WTC11 (cell line): ENCODE results near the gene TRAPPC10. TPM values are rescaled to one million over a fixed set of nuclear protein-coding genes. Genes with fewer than 3 reads are reported as not detected.

Source experiments
- CREB1 ChIP-seq: sonication (generic); formaldehyde crosslinking; IDR thresholded peaks from 2 replicates; pipeline ENCODE4 v1.8.0; 2023; ENCODE audit warnings: mild to moderate bottlenecking, missing genetic modification reagents
- ELF4 ChIP-seq: sonication (generic); formaldehyde crosslinking; IDR thresholded peaks from 2 replicates; pipeline ENCODE4 v1.8.1; 2022; ENCODE audit warnings: low read depth, mild to moderate bottlenecking, moderate library complexity, missing genetic modification reagents
- ESRRA ChIP-seq: sonication (generic); formaldehyde crosslinking; IDR thresholded peaks from 2 replicates; pipeline ENCODE4 v1.8.1; 2022; ENCODE audit warnings: mild to moderate bottlenecking, missing genetic modification reagents, borderline replicate concordance
- GTF2I ChIP-seq: fragments of 250-450 bp; sonication (Bioruptor Pico); conservative IDR thresholded peaks from 2 replicates; pipeline ENCODE4 v1.4.0; 2021; ENCODE audit warnings: mild to moderate bottlenecking
- JUN ChIP-seq: sonication (generic); formaldehyde crosslinking; IDR thresholded peaks from 2 replicates; pipeline ENCODE4 v1.8.0; 2023; ENCODE audit warnings: mild to moderate bottlenecking, missing genetic modification reagents
- NFATC4 ChIP-seq: fragments of 250-450 bp; sonication (Bioruptor Pico); IDR thresholded peaks from 2 replicates; pipeline ENCODE4 v1.9.0; 2021; ENCODE audit warnings: mild to moderate bottlenecking
- OVOL2 ChIP-seq: fragments of 250-450 bp; sonication (Bioruptor Pico); IDR thresholded peaks from 2 replicates; pipeline ENCODE4 v1.9.0; 2021; ENCODE audit warnings: mild to moderate bottlenecking, borderline replicate concordance
- RELA ChIP-seq: sonication (generic); formaldehyde crosslinking; IDR thresholded peaks from 2 replicates; pipeline ENCODE4 v1.8.1; 2022; ENCODE audit warnings: missing genetic modification reagents, mild to moderate bottlenecking, borderline replicate concordance
- SOX15 ChIP-seq: fragments of 250-450 bp; sonication (Bioruptor Pico); IDR thresholded peaks from 2 replicates; pipeline ENCODE4 v1.9.0; 2021; ENCODE audit warnings: mild to moderate bottlenecking
- TEAD4 ChIP-seq: sonication (generic); formaldehyde crosslinking; IDR thresholded peaks from 2 replicates; pipeline ENCODE4 v1.8.0; 2022; ENCODE audit warnings: mild to moderate bottlenecking, missing genetic modification reagents
- ZNF416 ChIP-seq: fragments of 250-450 bp; sonication (Bioruptor Pico); IDR thresholded peaks from 2 replicates; pipeline ENCODE4 v1.9.0; 2021; ENCODE audit warnings: mild to moderate bottlenecking, inconsistent platforms
- ZNF423 ChIP-seq: fragments of 250-450 bp; sonication (Bioruptor Pico); IDR thresholded peaks from 2 replicates; pipeline ENCODE4 v2.1.2; 2022; ENCODE audit warnings: mild to moderate bottlenecking, moderate library complexity
- ZNF671 ChIP-seq: fragments of 250-450 bp; sonication (Bioruptor Pico); IDR thresholded peaks from 2 replicates; pipeline ENCODE4 v1.8.0; 2021; ENCODE audit warnings: mild to moderate bottlenecking
- total RNA-seq: library from RNA; stranded (reverse); gene quantifications from 3 replicates; pipeline ENCODE4 v1.2.3, GENCODE V29; 2021
- TF ChIP-seq, protein P1 (sequence below): sonication (generic); formaldehyde crosslinking; IDR thresholded peaks from 2 replicates; pipeline ENCODE4 v1.8.1; 2023; ENCODE audit warnings: mild to moderate bottlenecking, moderate library complexity, missing genetic modification reagents
- TF ChIP-seq, protein P2 (sequence below): sonication (generic); formaldehyde crosslinking; IDR thresholded peaks from 2 replicates; pipeline ENCODE4 v1.8.0; 2022; ENCODE audit warnings: mild to moderate bottlenecking, missing genetic modification reagents
- TF ChIP-seq, protein P3 (sequence below): sonication (generic); formaldehyde crosslinking; IDR thresholded peaks from 2 replicates; pipeline ENCODE4 v1.8.0; 2023; ENCODE audit warnings: mild to moderate bottlenecking, missing genetic modification reagents
- TF ChIP-seq, protein P4 (sequence below): sonication (generic); formaldehyde crosslinking; IDR thresholded peaks from 2 replicates; pipeline ENCODE4 v1.8.1; 2023; ENCODE audit warnings: mild to moderate bottlenecking, missing genetic modification reagents, moderate library complexity
- TF ChIP-seq, protein P5 (sequence below): fragments of 200-600 bp; IDR thresholded peaks from 2 replicates; pipeline ENCODE4 v1.8.0; 2022; ENCODE audit warnings: antibody characterized with exemption
- TF ChIP-seq, protein P6 (sequence below): sonication (generic); formaldehyde crosslinking; IDR thresholded peaks from 2 replicates; pipeline ENCODE4 v1.8.0; 2023; ENCODE audit warnings: missing genetic modification reagents, mild to moderate bottlenecking, borderline replicate concordance
- TF ChIP-seq, protein P7 (sequence below): sonication (generic); formaldehyde crosslinking; conservative IDR thresholded peaks from 2 replicates; pipeline ENCODE4 v1.8.1; 2022; ENCODE audit warnings: mild to moderate bottlenecking, missing genetic modification reagents
- TF ChIP-seq, protein P8 (sequence below): sonication (generic); formaldehyde crosslinking; IDR thresholded peaks from 2 replicates; pipeline ENCODE4 v1.8.0; 2022; ENCODE audit warnings: missing genetic modification reagents

TRAPPC10 gene
- total RNA-seq, 1 experiment from 2014 or later = 34.5 TPM

DNA sequence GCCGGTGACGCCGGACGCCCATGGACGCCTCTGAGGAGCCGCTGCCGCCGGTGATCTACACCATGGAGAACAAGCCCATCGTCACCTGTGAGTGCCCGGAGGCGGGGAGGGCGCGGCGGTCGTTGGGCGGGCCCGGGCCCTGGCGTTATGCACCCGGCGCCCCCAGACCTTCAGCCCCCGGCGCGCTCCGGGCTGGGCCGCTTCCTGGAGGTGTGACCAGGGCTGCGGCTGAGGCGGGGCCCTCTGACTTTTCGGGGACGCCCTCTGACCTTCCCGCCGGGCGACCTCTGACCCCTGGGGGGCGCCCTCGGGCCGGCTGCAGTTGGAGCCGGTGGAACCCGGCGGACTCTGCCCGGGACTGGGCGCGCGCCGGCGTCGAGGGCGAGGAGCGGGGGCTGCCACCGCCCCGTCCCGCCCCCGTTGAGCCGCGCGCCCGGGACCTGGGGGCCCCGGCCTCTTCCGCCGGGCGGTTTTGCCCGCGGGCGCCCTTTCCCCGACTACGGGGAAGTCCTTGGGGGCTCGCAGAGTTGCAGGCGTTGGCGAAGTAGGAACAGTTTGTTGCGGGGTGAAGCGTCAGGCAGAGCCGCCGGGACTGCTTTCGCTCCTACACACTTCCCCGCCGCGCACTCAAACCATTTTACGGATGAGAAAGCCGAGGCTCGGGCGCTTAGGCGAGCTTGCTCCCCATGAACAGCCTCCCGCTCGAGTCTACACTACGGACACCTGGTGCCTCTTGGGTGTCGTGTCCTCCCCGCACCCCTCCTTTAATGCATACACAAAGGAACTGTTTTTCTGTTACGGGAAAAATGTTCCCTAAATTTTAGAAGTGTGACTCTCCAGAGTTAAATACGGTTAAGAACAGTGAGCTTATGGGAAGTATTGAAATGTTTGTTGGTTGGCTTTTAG is 618 bp downstream of the TRAPPC10 start (continued):
- TF ChIP-seq, protein P1, sequence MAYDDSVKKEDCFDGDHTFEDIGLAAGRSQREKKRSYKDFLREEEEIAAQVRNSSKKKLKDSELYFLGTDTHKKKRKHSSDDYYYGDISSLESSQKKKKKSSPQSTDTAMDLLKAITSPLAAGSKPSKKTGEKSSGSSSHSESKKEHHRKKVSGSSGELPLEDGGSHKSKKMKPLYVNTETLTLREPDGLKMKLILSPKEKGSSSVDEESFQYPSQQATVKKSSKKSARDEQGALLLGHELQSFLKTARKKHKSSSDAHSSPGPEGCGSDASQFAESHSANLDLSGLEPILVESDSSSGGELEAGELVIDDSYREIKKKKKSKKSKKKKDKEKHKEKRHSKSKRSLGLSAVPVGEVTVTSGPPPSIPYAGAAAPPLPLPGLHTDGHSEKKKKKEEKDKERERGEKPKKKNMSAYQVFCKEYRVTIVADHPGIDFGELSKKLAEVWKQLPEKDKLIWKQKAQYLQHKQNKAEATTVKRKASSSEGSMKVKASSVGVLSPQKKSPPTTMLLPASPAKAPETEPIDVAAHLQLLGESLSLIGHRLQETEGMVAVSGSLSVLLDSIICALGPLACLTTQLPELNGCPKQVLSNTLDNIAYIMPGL = peak; percentile 77; the same call in 1 of the 2 replicates
- TF ChIP-seq, protein P2, sequence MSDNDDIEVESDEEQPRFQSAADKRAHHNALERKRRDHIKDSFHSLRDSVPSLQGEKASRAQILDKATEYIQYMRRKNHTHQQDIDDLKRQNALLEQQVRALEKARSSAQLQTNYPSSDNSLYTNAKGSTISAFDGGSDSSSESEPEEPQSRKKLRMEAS (CRISPR knock-in tag) = no peak
- TF ChIP-seq ELF4 (CRISPR knock-in tag) (no peak), OVOL2 (CRISPR knock-in tag) (no peak), GTF2I (CRISPR knock-in tag) (no peak; the same call in 1 of the 2 replicates), CREB1 (CRISPR knock-in tag) (0 out of 2 replicates have a peak, but pooled peaks have one; percentile 8), ZNF416 (CRISPR knock-in tag) (no peak), ESRRA (CRISPR knock-in tag) (no peak), ZNF423 (CRISPR knock-in tag) (no peak), ZNF671 (CRISPR knock-in tag) (no peak), SOX15 (CRISPR knock-in tag) (no peak), RELA (CRISPR knock-in tag) (no peak), JUN (CRISPR knock-in tag) (no peak), TEAD4 (CRISPR knock-in tag) (no peak), NFATC4 (CRISPR knock-in tag) (no peak)
- TF ChIP-seq, protein P3, sequence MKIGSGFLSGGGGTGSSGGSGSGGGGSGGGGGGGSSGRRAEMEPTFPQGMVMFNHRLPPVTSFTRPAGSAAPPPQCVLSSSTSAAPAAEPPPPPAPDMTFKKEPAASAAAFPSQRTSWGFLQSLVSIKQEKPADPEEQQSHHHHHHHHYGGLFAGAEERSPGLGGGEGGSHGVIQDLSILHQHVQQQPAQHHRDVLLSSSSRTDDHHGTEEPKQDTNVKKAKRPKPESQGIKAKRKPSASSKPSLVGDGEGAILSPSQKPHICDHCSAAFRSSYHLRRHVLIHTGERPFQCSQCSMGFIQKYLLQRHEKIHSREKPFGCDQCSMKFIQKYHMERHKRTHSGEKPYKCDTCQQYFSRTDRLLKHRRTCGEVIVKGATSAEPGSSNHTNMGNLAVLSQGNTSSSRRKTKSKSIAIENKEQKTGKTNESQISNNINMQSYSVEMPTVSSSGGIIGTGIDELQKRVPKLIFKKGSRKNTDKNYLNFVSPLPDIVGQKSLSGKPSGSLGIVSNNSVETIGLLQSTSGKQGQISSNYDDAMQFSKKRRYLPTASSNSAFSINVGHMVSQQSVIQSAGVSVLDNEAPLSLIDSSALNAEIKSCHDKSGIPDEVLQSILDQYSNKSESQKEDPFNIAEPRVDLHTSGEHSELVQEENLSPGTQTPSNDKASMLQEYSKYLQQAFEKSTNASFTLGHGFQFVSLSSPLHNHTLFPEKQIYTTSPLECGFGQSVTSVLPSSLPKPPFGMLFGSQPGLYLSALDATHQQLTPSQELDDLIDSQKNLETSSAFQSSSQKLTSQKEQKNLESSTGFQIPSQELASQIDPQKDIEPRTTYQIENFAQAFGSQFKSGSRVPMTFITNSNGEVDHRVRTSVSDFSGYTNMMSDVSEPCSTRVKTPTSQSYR (CRISPR knock-in tag) = no peak
- TF ChIP-seq, protein P4, sequence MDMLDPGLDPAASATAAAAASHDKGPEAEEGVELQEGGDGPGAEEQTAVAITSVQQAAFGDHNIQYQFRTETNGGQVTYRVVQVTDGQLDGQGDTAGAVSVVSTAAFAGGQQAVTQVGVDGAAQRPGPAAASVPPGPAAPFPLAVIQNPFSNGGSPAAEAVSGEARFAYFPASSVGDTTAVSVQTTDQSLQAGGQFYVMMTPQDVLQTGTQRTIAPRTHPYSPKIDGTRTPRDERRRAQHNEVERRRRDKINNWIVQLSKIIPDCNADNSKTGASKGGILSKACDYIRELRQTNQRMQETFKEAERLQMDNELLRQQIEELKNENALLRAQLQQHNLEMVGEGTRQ (CRISPR knock-in tag) = no peak
- TF ChIP-seq, protein P5, sequence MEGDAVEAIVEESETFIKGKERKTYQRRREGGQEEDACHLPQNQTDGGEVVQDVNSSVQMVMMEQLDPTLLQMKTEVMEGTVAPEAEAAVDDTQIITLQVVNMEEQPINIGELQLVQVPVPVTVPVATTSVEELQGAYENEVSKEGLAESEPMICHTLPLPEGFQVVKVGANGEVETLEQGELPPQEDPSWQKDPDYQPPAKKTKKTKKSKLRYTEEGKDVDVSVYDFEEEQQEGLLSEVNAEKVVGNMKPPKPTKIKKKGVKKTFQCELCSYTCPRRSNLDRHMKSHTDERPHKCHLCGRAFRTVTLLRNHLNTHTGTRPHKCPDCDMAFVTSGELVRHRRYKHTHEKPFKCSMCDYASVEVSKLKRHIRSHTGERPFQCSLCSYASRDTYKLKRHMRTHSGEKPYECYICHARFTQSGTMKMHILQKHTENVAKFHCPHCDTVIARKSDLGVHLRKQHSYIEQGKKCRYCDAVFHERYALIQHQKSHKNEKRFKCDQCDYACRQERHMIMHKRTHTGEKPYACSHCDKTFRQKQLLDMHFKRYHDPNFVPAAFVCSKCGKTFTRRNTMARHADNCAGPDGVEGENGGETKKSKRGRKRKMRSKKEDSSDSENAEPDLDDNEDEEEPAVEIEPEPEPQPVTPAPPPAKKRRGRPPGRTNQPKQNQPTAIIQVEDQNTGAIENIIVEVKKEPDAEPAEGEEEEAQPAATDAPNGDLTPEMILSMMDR = peak; percentile 52; the same call in 1 of the 2 replicates
- TF ChIP-seq, protein P6, sequence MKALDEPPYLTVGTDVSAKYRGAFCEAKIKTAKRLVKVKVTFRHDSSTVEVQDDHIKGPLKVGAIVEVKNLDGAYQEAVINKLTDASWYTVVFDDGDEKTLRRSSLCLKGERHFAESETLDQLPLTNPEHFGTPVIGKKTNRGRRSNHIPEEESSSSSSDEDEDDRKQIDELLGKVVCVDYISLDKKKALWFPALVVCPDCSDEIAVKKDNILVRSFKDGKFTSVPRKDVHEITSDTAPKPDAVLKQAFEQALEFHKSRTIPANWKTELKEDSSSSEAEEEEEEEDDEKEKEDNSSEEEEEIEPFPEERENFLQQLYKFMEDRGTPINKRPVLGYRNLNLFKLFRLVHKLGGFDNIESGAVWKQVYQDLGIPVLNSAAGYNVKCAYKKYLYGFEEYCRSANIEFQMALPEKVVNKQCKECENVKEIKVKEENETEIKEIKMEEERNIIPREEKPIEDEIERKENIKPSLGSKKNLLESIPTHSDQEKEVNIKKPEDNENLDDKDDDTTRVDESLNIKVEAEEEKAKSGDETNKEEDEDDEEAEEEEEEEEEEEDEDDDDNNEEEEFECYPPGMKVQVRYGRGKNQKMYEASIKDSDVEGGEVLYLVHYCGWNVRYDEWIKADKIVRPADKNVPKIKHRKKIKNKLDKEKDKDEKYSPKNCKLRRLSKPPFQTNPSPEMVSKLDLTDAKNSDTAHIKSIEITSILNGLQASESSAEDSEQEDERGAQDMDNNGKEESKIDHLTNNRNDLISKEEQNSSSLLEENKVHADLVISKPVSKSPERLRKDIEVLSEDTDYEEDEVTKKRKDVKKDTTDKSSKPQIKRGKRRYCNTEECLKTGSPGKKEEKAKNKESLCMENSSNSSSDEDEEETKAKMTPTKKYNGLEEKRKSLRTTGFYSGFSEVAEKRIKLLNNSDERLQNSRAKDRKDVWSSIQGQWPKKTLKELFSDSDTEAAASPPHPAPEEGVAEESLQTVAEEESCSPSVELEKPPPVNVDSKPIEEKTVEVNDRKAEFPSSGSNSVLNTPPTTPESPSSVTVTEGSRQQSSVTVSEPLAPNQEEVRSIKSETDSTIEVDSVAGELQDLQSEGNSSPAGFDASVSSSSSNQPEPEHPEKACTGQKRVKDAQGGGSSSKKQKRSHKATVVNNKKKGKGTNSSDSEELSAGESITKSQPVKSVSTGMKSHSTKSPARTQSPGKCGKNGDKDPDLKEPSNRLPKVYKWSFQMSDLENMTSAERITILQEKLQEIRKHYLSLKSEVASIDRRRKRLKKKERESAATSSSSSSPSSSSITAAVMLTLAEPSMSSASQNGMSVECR (CRISPR knock-in tag) = 0 out of 2 replicates have a peak, but pooled peaks have one; percentile 43
- TF ChIP-seq, protein P7, sequence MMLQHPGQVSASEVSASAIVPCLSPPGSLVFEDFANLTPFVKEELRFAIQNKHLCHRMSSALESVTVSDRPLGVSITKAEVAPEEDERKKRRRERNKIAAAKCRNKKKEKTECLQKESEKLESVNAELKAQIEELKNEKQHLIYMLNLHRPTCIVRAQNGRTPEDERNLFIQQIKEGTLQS (CRISPR knock-in tag) = no peak
- TF ChIP-seq, protein P8, sequence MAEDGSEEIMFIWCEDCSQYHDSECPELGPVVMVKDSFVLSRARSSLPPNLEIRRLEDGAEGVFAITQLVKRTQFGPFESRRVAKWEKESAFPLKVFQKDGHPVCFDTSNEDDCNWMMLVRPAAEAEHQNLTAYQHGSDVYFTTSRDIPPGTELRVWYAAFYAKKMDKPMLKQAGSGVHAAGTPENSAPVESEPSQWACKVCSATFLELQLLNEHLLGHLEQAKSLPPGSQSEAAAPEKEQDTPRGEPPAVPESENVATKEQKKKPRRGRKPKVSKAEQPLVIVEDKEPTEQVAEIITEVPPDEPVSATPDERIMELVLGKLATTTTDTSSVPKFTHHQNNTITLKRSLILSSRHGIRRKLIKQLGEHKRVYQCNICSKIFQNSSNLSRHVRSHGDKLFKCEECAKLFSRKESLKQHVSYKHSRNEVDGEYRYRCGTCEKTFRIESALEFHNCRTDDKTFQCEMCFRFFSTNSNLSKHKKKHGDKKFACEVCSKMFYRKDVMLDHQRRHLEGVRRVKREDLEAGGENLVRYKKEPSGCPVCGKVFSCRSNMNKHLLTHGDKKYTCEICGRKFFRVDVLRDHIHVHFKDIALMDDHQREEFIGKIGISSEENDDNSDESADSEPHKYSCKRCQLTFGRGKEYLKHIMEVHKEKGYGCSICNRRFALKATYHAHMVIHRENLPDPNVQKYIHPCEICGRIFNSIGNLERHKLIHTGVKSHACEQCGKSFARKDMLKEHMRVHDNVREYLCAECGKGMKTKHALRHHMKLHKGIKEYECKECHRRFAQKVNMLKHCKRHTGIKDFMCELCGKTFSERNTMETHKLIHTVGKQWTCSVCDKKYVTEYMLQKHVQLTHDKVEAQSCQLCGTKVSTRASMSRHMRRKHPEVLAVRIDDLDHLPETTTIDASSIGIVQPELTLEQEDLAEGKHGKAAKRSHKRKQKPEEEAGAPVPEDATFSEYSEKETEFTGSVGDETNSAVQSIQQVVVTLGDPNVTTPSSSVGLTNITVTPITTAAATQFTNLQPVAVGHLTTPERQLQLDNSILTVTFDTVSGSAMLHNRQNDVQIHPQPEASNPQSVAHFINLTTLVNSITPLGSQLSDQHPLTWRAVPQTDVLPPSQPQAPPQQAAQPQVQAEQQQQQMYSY = 0 out of 2 replicates have a peak, but pooled peaks have one; percentile 1
